DND-41 (cell line): ENCODE data around the gene PDZRN4.
"Not testable (repeated sequence)": the region's sequence is repeated elsewhere in the genome, so short reads cannot be mapped to it uniquely, and the experiment has no call there.

Experiments used
- ATAC-seq: fragments of 200-7000 bp; cut with Tn5 transposase; 3 replicates; pipeline ENCODE4 v1.9.1; 2021; ENCODE audit warnings: low read depth; ENCODE audit not compliant: insufficient read depth
- DNase-seq: peaks from one replicate; pipeline ENCODE4 v3.0.0-alpha.2; 2020
- H2AFZ ChIP-seq: 2 replicates; pipeline ENCODE4 v1.6.0; 2012; ENCODE audit warnings: low read depth, low read length
- H3K27ac ChIP-seq: 2 replicates; pipeline ENCODE4 v1.5.1; 2012; ENCODE audit warnings: low read length, inconsistent platforms
- H3K27me3 ChIP-seq: fragments of 200-600 bp; sonication (generic); 2 replicates; pipeline ENCODE4 v1.6.0; 2012; ENCODE audit warnings: low read length, mild to moderate bottlenecking, inconsistent platforms; ENCODE audit not compliant: insufficient read depth, poor library complexity
- H3K36me3 ChIP-seq: 2 replicates; pipeline ENCODE4 v1.5.1; 2012; ENCODE audit warnings: low read length, inconsistent platforms; ENCODE audit not compliant: insufficient read depth
- H3K4me1 ChIP-seq: 2 replicates; pipeline ENCODE4 v1.5.1; 2012; ENCODE audit warnings: mild to moderate bottlenecking, low read length; ENCODE audit not compliant: insufficient read depth
- H3K4me2 ChIP-seq: 2 replicates; pipeline ENCODE4 v1.6.0; 2012; ENCODE audit warnings: mild to moderate bottlenecking, moderate library complexity, low read length, inconsistent platforms; ENCODE audit not compliant: insufficient read depth
- H3K4me3 ChIP-seq, 2 experiments: fragments of 200-600 bp in 1 of 2; shearing (Covaris generic) in 1 of 2; 2 replicates each; pipeline ENCODE4 v1.5.1; 2012 to 2016; ENCODE audit warnings: inconsistent platforms in 2 of 2, low read length in 2 of 2, mild to moderate bottlenecking in 2 of 2, low read depth in 1 of 2, moderate library complexity in 1 of 2
- H3K79me2 ChIP-seq: 2 replicates; pipeline ENCODE4 v1.6.0; 2012; ENCODE audit warnings: low read length, inconsistent platforms; ENCODE audit not compliant: insufficient read depth
- H3K9ac ChIP-seq: 2 replicates; pipeline ENCODE4 v1.6.0; 2012; ENCODE audit warnings: low read depth, mild to moderate bottlenecking, inconsistent platforms, low read length, moderate library complexity
- H3K9me3 ChIP-seq: 2 replicates; pipeline ENCODE4 v1.5.1; 2012; ENCODE audit warnings: low read length, moderate library complexity, mild to moderate bottlenecking, inconsistent platforms; ENCODE audit not compliant: insufficient read depth, severe bottlenecking
- H4K20me1 ChIP-seq: 2 replicates; pipeline ENCODE4 v1.6.0; 2012; ENCODE audit warnings: low read length; ENCODE audit not compliant: insufficient read depth
- CTCF ChIP-seq: IDR thresholded peaks from 2 replicates; pipeline ENCODE4 v1.5.1; 2012; ENCODE audit warnings: borderline replicate concordance, low read length, moderate library complexity, mild to moderate bottlenecking; ENCODE audit not compliant: poor library complexity, severe bottlenecking; ENCODE audit errors: extremely low read depth
- EZH2 ChIP-seq: IDR thresholded peaks from 3 replicates; pipeline ENCODE4 v1.6.1; 2012; ENCODE audit warnings: borderline replicate concordance, low read depth, mild to moderate bottlenecking, moderate library complexity, low read length, inconsistent platforms; ENCODE audit not compliant: severe bottlenecking

The PDZRN4 gene

GRCh38 chr12:41605545-41606305 lies 417.6 kb downstream of the PDZRN4 start:
- no peak for TF ChIP-seq EZH2
- no peak for TF ChIP-seq CTCF
- no peak for ATAC-seq
- Histone ChIP-seq H3K4me3 (no peak overlapping the region), H3K36me3 (no peaks in the 10 kb centered on the region), H4K20me1 (no peaks in the 10 kb centered on the region), H3K4me2 (no peak overlapping the region), H3K9ac (no peak overlapping the region), H3K79me2 (no peaks in the 10 kb centered on the region), H2AFZ (no peak overlapping the region), H3K27me3 (no peaks in the 10 kb centered on the region), H3K9me3 (no peaks in the 10 kb centered on the region), H3K27ac (no peak overlapping the region), H3K4me1 (no peaks in the 10 kb centered on the region)
- DNase-seq: no peak

- Histone ChIP-seq H3K4me2 (no peak overlapping the region), H3K27ac (no peak overlapping the region), H4K20me1 (no peaks in the 10 kb centered on the region), H2AFZ (no peak overlapping the region), H3K4me3 (no peak overlapping the region), H3K36me3 (no peaks in the 10 kb centered on the region), H3K27me3 (no peaks in the 10 kb centered on the region), H3K79me2 (no peaks in the 10 kb centered on the region), H3K9ac (no peak overlapping the region), H3K4me1 (no peaks in the 10 kb centered on the region), H3K9me3 (no peaks in the 10 kb centered on the region)
- ATAC-seq (no peak), DNase-seq (no peak)
- TF ChIP-seq EZH2: no peak
- TF ChIP-seq CTCF: no peak
These were observed 418.6 kb downstream of the PDZRN4 start for GRCh38 chr12:41606468-41607445.

GRCh38 chr12:41612892-41613557 lies 424.9 kb downstream of the PDZRN4 start:
- no peaks in the 10 kb centered on the region for H3K79me2 ChIP-seq
- H3K4me3 ChIP-seq: no peak overlapping the region
- DNase-seq (no peak), ATAC-seq (no peak)
- no peak overlapping the region for H3K4me2 ChIP-seq
- H3K36me3 ChIP-seq: no peaks in the 10 kb centered on the region
- no peaks in the 10 kb centered on the region for H3K4me1 ChIP-seq
- H3K9ac ChIP-seq: no peak overlapping the region
- no peak for TF ChIP-seq CTCF
- TF ChIP-seq EZH2: no peak
- H3K27me3 ChIP-seq: no peaks in the 10 kb centered on the region
- H4K20me1 ChIP-seq: no peaks in the 10 kb centered on the region
- no peaks in the 10 kb centered on the region for H3K9me3 ChIP-seq
- H3K27ac ChIP-seq: no peak overlapping the region
- no peak overlapping the region for H2AFZ ChIP-seq

- H3K4me3 ChIP-seq, H3K4me1 ChIP-seq, H3K9me3 ChIP-seq, H4K20me1 ChIP-seq, H3K79me2 ChIP-seq, ATAC-seq, DNase-seq, H3K27ac ChIP-seq, H3K4me2 ChIP-seq, H3K27me3 ChIP-seq, H3K9ac ChIP-seq, H3K36me3 ChIP-seq, H2AFZ ChIP-seq: not testable (repeated sequence)
These were observed 427.1 kb downstream of the PDZRN4 start for GRCh38 chr12:41615174-41615573.
